Measurements from ENCODE around the gene MBD3L5.
"Not testable (repeated sequence)": the region's sequence is repeated elsewhere in the genome, so short reads cannot be mapped to it uniquely, and the experiment has no call there.

The MBD3L5 gene

GRCh38 chr19:7049021-7049420 lies 18.6 kb downstream of the MBD3L5 start, which contains the start of gene MBD3L2:
MBD3L2 (plus strand) TSS chr19:7049321; CDS start chr19:7049374, 53 bp downstream.
- not testable (repeated sequence) for H3K27me3 ChIP-seq (ENCODE audit: insufficient read depth, low read depth, severe bottlenecking); H3K36me3 ChIP-seq; H3K27ac ChIP-seq; H3K4me3 ChIP-seq (ENCODE audit: low read depth, low read length); H3K9me3 ChIP-seq (ENCODE audit: severe bottlenecking); DNase-seq

- H3K27me3 ChIP-seq (ENCODE audit: insufficient read depth, low read depth, severe bottlenecking); DNase-seq; H3K4me3 ChIP-seq (ENCODE audit: low read depth, low read length); H3K36me3 ChIP-seq; H3K9me3 ChIP-seq (ENCODE audit: severe bottlenecking); H3K27ac ChIP-seq: not testable (repeated sequence)
Measured at GRCh38 chr19:7051421-7051820, 21.0 kb downstream of the MBD3L5 start.

GRCh38 chr19:7052896-7053295 lies 22.5 kb downstream of the MBD3L5 start:
- H3K27me3 ChIP-seq (ENCODE audit: insufficient read depth, low read depth, severe bottlenecking); H3K4me3 ChIP-seq (ENCODE audit: low read depth, low read length); H3K27ac ChIP-seq; DNase-seq; H3K36me3 ChIP-seq; H3K9me3 ChIP-seq (ENCODE audit: severe bottlenecking): not testable (repeated sequence)

- not testable (repeated sequence) for H3K27ac ChIP-seq; DNase-seq; H3K9me3 ChIP-seq (ENCODE audit: severe bottlenecking); H3K4me3 ChIP-seq (ENCODE audit: low read depth, low read length); H3K27me3 ChIP-seq (ENCODE audit: insufficient read depth, low read depth, severe bottlenecking); H3K36me3 ChIP-seq
Measured at GRCh38 chr19:7054635-7055368, 24.4 kb downstream of the MBD3L5 start.

GRCh38 chr19:7055679-7056078 lies 25.3 kb downstream of the MBD3L5 start:
- H3K36me3 ChIP-seq; H3K27ac ChIP-seq; DNase-seq; H3K27me3 ChIP-seq (ENCODE audit: insufficient read depth, low read depth, severe bottlenecking); H3K4me3 ChIP-seq (ENCODE audit: low read depth, low read length); H3K9me3 ChIP-seq (ENCODE audit: severe bottlenecking): not testable (repeated sequence)

GRCh38 chr19:7056371-7056770 lies 26.0 kb downstream of the MBD3L5 start:
- H3K36me3 ChIP-seq; H3K27me3 ChIP-seq (ENCODE audit: insufficient read depth, low read depth, severe bottlenecking); H3K9me3 ChIP-seq (ENCODE audit: severe bottlenecking); H3K4me3 ChIP-seq (ENCODE audit: low read depth, low read length); H3K27ac ChIP-seq; DNase-seq: not testable (repeated sequence)

- not testable (repeated sequence) for H3K4me3 ChIP-seq (ENCODE audit: low read depth, low read length); H3K36me3 ChIP-seq; H3K27ac ChIP-seq; H3K9me3 ChIP-seq (ENCODE audit: severe bottlenecking); H3K27me3 ChIP-seq (ENCODE audit: insufficient read depth, low read depth, severe bottlenecking); DNase-seq
Measured at GRCh38 chr19:7058576-7058975, 28.2 kb downstream of the MBD3L5 start, which contains the start of gene MBD3L3. MBD3L3 (minus strand) TSS chr19:7058676; CDS start chr19:7058605, 71 bp downstream.

GRCh38 chr19:7059977-7060376 lies 29.6 kb downstream of the MBD3L5 start:
- H3K36me3 ChIP-seq; H3K27ac ChIP-seq; H3K4me3 ChIP-seq (ENCODE audit: low read depth, low read length); DNase-seq; H3K9me3 ChIP-seq (ENCODE audit: severe bottlenecking); H3K27me3 ChIP-seq (ENCODE audit: insufficient read depth, low read depth, severe bottlenecking): not testable (repeated sequence)

GRCh38 chr19:7063339-7063738 lies 33.0 kb downstream of the MBD3L5 start:
- no peak overlapping the region for H3K27ac ChIP-seq
- no peak overlapping the region for H3K4me3 ChIP-seq (ENCODE audit: low read depth, low read length)
- TF ChIP-seq CTCF (IDR thresholded peaks at IDR 0.05; ENCODE audit: low read depth, low read length), result no peak
- H3K27me3 ChIP-seq (ENCODE audit: insufficient read depth, low read depth, severe bottlenecking), result no peaks in the 10 kb centered on the region
- no peak for DNase-seq
- no peaks in the 10 kb centered on the region for H3K36me3 ChIP-seq
- H3K9me3 ChIP-seq (ENCODE audit: severe bottlenecking), result peaks cover 3% of the 10 kb centered on the region

GRCh38 chr19:7063764-7064418 lies 33.5 kb downstream of the MBD3L5 start:
- H3K27me3 ChIP-seq (ENCODE audit: insufficient read depth, low read depth, severe bottlenecking), result no peaks in the 10 kb centered on the region
- DNase-seq, result no peak
- H3K36me3 ChIP-seq, result no peaks in the 10 kb centered on the region
- no peak overlapping the region for H3K27ac ChIP-seq
- peaks cover 3% of the 10 kb centered on the region for H3K9me3 ChIP-seq (ENCODE audit: severe bottlenecking)
- TF ChIP-seq CTCF (IDR thresholded peaks at IDR 0.05; ENCODE audit: low read depth, low read length), result no peak
- no peak overlapping the region for H3K4me3 ChIP-seq (ENCODE audit: low read depth, low read length)

All from WERI-Rb-1 (cell line).